Measurements from ENCODE around the gene TTC3.

Gene TTC3

GRCh38 chr21:37061926-37062592 is 11.0 kb upstream of the TTC3 start:
- no peak for DNase-seq (ENCODE audit: low read depth in 2 of 2)

DNA sequence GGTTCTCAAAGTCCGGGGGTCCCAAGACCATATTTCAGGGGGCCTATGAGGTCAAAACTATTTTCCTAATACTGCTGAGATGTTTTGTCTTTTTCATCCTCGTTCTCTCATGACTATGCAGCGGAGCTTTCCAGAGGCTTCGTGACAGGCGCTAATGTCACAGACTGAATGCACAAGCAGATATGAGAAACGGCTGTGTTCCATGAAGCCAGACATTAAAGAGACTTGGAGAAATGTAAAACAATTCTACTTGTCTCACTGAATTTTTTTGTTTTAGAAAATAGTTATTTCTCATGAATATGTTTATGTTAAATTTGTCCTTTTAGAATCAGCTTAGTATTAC is 10.5 kb upstream of the TTC3 start:
- no peak for DNase-seq (ENCODE audit: low read depth in 2 of 2)

GRCh38 chr21:37063433-37063832 is 9.6 kb upstream of the TTC3 start:
- DNase-seq (ENCODE audit: low read depth in 2 of 2), result no peak

- DNase-seq (ENCODE audit: low read depth in 2 of 2), result no peak
These were observed 8.2 kb upstream of the TTC3 start for GRCh38 chr21:37064841-37065240.

DNA sequence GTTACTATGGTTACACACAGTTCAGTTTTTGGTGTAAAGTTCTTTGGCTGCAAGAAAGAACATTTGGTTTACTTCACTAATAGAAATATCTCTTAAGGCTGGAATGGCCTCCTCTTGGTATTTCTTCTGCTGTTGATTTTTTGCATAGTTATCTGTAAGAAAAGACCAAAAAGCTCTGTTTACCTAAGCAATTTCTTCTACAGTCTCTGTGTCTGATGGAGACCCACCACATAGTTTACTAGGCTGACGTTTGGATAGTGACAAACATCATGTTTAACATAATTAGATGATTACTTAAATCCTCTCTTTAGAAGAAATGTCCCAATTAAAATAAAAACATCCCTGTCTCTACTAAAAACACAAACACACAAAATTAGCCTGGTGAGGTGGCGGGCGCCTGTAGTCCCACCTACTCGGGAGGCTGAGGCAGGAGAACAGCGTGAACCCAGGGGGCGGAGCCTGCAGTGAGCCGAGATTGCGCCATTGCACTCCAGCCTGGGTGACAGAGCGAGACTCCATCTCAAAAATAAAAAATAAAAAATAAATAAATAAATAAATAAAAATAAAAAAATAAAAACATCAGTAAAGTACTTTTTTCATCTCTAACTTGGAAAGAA is 7.4 kb upstream of the TTC3 start:
- no peak for DNase-seq (ENCODE audit: low read depth in 2 of 2)

- DNase-seq (ENCODE audit: low read depth in 2 of 2), result no peak
These were observed 1.3 kb upstream of the TTC3 start for GRCh38 chr21:37071561-37072273.

- no peak for DNase-seq (ENCODE audit: low read depth in 2 of 2)
These were observed 623 bp upstream of the TTC3 start for GRCh38 chr21:37072274-37072987.

DNA sequence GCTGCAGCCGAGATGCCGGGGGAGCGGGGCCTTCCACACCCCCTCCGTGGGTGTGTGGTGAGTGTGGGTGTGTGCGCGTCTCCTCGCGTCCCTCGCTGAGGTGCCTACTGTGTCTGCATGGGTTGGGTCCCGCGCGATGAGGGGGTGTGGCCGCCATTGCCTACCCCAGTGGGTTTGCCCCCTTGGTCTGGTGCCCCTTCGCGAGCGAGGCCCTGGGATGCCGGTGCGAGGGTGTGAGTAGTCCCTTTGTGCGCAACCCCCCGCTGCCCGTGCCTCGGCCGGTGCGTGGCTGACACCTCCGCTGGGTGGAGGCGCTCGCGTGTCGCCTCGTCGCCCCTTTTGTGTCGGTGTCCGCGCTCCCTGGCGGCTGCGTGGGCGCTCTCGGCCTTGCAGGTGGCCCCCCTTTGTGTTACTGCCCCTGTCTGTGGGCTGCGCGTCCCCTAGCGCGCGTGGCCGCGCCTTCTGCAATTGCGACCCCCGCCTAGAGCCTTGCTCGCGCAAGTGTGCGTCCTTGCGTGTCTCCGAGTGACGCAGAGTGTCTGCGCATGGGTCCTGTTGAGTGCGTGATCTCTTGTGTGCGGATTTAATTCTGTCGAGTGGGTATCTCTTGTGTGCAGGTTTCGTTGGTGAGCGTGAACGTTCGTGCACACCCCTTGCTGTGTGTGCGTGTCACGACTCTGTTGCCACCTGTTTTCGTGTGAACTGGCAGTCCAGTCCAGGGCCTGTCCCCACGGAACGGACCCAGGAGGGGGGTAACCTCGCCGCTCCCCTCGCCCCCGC is 553 bp downstream of the TTC3 start:
- DNase-seq (ENCODE audit: low read depth in 2 of 2), result peak; percentile 27 to 45

DNA sequence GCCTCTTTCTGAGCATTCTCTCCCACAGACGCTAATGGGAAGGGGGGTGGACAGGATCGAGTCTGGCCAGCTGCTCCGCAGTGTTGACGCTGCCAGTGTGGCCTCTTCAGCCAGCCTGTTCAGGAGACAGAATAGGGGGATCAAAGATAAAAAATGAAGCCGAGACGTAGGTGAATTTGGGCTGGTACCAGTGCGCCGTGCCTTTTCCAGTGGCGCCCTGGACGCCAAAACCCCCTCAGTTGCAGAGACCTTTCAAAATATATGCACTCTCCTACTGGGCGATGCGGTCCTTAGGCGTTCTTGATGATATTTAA is 1.1 kb downstream of the TTC3 start:
- no peak for DNase-seq (ENCODE audit: low read depth in 2 of 2)

DNA sequence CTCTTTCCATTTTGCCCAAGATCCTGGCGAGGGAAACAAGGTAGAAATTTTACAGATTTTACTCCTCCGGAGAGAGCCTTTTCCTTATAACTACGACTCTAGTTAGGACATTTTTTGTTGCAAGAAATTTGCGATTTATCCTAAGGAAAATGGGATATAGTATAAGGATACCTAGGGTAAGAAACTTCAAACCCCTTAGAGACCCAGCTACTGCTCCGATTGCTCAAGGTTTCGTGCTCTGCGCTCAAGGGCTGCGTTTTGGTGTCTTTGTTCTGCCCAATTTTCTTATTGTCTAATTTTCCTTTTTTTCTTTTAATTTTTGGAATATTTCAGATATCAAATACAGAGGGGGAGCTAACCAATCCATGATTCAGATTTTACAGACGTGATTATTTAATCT is 1.5 kb downstream of the TTC3 start:
- DNase-seq (ENCODE audit: low read depth in 2 of 2), result no peak

- DNase-seq (ENCODE audit: low read depth in 2 of 2), result no peak
These were observed 2.2 kb downstream of the TTC3 start for GRCh38 chr21:37075214-37075770.

DNA sequence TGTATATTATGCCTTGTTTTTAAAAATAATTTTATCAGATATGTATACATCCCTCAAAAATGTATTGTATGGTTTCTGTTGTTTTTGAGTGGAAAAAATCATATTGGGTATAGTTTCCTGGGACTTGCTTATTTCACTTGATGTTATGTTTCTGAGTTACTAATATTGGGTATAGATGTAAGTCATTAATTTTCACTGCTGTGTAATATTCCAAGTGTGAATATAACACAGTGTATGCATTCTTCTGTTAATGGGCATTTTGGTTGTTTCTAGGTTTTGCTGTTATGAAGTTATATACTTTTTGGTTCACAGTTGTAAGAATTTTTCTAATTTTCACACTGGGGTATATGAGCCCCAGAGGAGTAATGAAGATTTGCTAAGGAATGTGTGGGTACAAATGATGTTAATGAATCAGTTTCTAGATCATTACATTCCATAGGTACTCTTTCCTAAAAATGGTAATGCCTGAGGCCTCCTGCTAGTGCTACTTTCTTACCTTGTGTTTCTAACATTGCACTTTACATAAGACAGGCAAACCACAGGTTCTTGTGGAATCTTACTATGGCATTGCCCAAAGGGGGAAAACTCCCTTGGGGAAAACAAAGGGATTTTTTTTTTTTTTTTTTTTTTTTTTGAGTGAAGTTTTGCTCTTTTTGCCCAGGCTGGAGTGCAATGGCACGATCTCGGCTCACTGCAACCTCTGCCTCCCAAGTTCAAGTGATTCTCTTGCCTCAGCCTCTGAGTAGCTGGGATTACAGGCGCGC is 3.2 kb downstream of the TTC3 start:
- no peak for DNase-seq (ENCODE audit: low read depth in 2 of 2)

DNA sequence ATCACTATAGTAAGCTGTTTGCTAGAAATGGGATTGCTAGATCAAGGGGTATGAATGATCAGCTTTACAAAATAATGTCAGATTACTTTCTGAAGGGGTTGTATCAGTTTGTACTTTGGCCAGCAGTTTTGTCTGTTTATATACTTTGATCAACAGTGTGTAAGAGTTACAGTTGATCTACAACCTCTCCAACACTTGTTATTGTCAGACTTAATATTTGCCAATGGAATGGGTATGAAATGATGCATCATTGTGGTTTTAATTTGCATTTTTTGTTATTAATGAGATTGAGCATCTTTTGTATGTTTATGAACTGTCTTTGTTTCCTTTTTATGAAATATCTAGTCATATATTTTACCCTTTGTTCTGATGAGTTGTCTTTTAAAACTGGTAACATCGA is 4.3 kb downstream of the TTC3 start:
- no peak for DNase-seq (ENCODE audit: low read depth in 2 of 2)

DNA sequence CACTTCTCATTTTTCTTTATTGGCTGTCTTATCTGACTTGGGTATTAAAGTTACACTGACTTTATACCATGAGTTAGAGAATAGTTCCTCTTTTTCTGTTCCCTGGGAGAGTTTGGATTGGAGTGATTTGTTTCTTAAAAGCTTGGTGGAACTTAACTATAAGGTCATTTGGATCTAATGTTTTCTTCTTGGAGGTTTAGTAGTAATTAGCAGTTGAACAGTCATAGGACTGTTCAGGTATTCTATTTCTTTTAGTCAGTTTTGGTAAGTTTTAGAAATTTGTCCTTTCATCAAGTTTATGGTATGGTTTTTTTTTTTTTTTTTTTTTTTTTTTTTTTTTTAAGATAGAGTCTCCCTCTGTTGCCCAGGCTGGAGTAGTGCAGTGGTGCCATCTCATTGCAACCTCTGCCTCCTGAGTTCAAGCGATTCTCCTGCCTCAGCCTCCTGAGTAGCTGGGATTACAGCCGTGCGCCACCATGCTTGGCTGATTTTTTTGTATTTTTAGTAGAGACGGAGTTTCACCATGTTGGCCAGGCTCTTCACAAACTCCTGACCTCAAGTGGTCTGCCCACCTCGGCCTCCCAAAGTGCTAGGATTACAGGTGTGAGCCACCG is 6.3 kb downstream of the TTC3 start:
- DNase-seq (ENCODE audit: low read depth in 2 of 2), result no peak

DNA sequence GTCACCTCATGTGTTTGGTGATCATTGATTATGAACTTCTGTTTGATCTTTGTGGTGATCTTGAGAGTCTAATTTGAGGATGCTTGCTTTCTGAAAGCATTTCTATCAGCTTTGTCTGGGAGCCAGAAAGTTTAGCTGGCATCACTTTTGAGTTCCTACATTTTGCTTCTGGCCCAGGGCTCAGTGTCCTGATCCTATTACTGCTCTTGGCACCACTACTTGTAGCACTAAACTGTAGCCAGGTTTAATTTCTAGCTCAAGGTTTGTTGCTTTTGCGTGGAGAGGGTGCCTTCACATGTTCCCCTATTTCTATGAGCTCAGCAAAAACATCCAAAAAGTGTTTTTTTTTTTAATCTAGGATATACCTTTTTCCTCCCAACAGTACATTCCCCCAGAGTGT is 9.3 kb downstream of the TTC3 start:
- DNase-seq (ENCODE audit: low read depth in 2 of 2), result no peak

GRCh38 chr21:37082856-37083528 is 9.9 kb downstream of the TTC3 start:
- no peak for DNase-seq (ENCODE audit: low read depth in 2 of 2)

- no peak for DNase-seq (ENCODE audit: low read depth in 2 of 2)
These were observed 12.7 kb downstream of the TTC3 start for GRCh38 chr21:37085726-37086125.

- no peak for DNase-seq (ENCODE audit: low read depth in 2 of 2)
These were observed 14.1 kb downstream of the TTC3 start for GRCh38 chr21:37087188-37087587.

DNA sequence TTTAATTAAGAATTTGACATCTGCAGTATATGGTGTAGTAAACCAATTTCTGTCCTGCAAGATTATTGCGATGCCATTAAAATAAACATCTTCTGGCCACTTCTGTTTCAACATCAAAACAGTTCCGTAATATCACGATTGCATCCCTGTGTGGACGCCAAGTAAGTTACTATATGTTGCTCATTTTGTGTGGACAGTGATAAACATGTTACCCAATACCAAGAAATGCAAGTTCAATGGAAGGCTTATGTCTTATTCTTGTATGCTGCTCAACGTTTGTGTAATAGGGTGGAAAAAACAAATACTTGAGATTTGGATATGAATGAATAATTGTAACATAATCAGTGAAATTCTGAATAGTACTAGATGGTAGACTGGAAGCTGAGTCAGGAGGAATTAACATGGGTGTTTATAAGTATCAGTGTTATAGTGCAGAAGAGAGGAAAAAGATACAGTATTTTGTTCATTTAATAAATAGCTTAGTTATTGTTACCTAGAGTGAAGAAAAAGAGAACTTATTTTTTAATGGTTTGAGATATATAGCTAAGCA is 15.2 kb downstream of the TTC3 start:
- no peak for DNase-seq (ENCODE audit: low read depth in 2 of 2)

DNA sequence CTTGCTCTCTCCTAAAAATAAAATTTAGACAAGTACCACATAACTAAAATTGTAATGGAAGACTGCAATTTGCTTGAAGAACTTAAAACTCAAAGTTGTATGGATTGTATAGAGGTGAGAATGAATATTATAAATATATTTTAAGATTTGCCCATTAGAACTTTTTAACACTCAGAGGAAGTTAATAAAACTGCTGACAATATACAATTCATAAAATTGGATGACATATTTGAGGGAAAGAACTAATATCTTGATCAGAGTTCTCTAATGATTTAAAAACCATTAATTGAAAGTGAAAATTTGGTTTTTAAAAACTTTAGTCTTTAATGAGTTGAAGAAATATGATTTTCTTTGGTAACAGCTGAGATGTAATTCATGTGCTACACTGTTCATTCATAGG is 20.9 kb downstream of the TTC3 start:
- no peak for DNase-seq (ENCODE audit: low read depth in 2 of 2)
